ENCODE results near the gene KLHL29.

Gene KLHL29

DNA sequence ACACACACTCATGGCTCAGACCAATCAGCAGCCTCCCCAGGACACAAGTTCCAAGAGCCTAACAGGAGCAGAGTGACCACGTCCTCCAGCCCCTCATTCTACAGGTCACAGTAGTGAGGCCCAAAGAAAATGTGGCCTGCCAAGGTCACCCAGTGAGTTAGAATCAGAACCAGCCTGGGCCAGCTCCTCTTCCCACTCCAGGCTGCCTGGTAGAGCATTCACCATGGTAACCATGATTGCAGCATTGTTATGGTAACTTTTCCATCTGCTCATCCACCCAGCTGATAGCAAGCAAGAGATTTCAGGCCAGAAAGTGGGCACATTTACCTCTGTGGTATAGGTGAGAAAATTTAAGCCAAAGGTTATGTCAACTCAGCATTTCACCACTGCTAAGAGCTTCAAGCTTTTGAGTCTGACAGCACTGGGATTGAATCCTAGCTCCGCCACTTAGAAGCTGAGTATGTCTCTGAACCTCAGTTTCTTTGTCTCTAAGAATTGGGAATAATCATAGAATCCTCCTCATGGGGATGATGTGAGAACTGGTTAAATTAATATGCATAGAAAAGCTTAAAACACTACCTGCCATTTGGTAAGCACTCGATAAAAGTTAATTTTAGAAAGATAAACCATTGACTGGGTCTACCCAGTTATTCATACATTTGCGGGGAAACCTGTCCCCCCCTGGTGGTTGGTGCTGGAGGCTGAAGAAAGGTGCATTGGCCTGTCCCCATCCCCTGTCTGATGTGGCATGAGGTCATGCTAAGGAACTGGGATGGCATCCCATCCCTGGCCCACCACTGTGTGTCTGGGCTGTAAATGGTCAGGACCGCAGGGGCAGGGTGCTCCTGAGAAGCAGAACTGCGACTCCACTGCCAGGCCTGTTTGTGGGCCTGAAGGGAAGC is 181.5 kb downstream of the KLHL29 start:
- TF ChIP-seq, protein P1, sequence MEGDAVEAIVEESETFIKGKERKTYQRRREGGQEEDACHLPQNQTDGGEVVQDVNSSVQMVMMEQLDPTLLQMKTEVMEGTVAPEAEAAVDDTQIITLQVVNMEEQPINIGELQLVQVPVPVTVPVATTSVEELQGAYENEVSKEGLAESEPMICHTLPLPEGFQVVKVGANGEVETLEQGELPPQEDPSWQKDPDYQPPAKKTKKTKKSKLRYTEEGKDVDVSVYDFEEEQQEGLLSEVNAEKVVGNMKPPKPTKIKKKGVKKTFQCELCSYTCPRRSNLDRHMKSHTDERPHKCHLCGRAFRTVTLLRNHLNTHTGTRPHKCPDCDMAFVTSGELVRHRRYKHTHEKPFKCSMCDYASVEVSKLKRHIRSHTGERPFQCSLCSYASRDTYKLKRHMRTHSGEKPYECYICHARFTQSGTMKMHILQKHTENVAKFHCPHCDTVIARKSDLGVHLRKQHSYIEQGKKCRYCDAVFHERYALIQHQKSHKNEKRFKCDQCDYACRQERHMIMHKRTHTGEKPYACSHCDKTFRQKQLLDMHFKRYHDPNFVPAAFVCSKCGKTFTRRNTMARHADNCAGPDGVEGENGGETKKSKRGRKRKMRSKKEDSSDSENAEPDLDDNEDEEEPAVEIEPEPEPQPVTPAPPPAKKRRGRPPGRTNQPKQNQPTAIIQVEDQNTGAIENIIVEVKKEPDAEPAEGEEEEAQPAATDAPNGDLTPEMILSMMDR (IDR thresholded peaks at IDR 0.05; ENCODE audit: low read depth, low read length, missing control alignments) = peak; percentile 49
- DNase-seq (ENCODE audit: low read depth) = no peak
- H3K4me3 ChIP-seq (ENCODE audit: low read depth, low read length) = no peak overlapping the region

DNA sequence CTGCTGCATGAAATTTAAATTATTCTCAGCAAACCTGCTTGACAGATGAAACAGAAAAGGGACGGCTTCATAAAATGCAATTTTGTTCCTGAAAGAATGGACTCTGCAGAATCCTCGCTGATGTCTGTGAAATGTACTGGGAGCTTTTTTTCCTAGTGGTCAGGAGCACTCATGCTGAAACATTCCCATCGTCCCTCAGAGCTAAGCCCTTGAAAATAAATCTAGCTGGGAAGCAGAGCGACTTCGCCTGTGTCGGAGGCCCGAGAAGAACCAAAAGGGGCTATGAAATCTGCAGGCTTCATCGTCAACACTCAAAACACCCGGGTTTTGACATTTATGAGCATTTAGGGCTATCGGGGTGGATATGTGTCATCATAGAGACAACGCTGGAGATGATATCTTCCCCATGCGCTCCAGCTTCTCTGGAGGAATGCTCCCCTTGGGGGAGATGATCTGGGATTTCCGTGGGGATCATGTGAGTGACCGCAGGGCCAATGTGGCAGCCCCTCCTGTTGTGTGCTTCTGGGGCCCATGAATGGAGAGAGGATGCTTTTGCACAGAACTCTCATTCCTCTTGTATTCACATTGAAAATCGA is 182.3 kb downstream of the KLHL29 start:
- TF ChIP-seq, protein P1 (IDR thresholded peaks at IDR 0.05; ENCODE audit: low read depth, low read length, missing control alignments) = no peak
- H3K4me3 ChIP-seq (ENCODE audit: low read depth, low read length) = no peak overlapping the region
- DNase-seq (ENCODE audit: low read depth) = no peak

GRCh38 chr2:23568211-23568610 is 183.2 kb downstream of the KLHL29 start:
- H3K4me3 ChIP-seq (ENCODE audit: low read depth, low read length) = no peak overlapping the region
- TF ChIP-seq, protein P1 (IDR thresholded peaks at IDR 0.05; ENCODE audit: low read depth, low read length, missing control alignments) = no peak
- no peak for DNase-seq (ENCODE audit: low read depth)

DNA sequence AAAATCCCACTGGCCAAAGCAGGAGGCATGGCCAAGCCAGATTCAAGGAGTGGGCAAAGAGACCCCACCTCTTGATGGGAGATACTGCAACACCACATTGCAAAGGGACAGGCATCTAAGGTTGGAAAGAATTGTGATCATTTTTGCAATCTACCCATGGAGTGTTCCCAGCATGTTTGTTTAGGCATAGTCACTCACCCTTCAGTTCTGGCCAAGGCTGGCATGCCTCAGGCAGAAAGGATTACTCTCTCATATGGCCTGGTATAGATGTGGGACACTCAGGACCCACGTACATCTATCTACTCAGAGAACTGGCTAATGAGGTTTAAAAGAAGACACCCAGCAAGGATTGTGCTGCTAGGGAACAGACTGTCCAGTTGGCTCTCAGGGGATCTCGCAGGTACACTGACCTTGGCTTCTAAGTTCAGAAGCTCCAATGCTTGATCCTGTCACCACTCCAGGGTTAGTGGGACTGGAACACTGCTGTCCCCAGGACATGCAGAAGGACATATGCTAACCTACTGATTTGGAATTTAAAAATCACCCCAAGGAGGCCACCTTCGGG is 183.7 kb downstream of the KLHL29 start:
- TF ChIP-seq, protein P1 (IDR thresholded peaks at IDR 0.05; ENCODE audit: low read depth, low read length, missing control alignments) = no peak
- H3K4me3 ChIP-seq (ENCODE audit: low read depth, low read length) = no peak overlapping the region
- DNase-seq (ENCODE audit: low read depth) = no peak

GRCh38 chr2:23569761-23570365 is 184.9 kb downstream of the KLHL29 start:
- DNase-seq (ENCODE audit: low read depth) = no peak
- H3K4me3 ChIP-seq (ENCODE audit: low read depth, low read length) = no peak overlapping the region
- TF ChIP-seq, protein P1 (IDR thresholded peaks at IDR 0.05; ENCODE audit: low read depth, low read length, missing control alignments) = no peak

GRCh38 chr2:23571085-23571484 is 186.1 kb downstream of the KLHL29 start:
- no peak for DNase-seq (ENCODE audit: low read depth)
- no peak overlapping the region for H3K4me3 ChIP-seq (ENCODE audit: low read depth, low read length)
- TF ChIP-seq, protein P1 (IDR thresholded peaks at IDR 0.05; ENCODE audit: low read depth, low read length, missing control alignments) = no peak
